Activated CD8-positive, alpha-beta memory T cell treated with anti-CD3 and anti-CD28 coated beads for 48 hours (primary cell): ENCODE data around the gene ZSWIM6.

Source experiments
- DNase-seq, 3 experiments: peaks; one replicate each; pipeline ENCODE4 v3.0.0-alpha.2; 2020; ENCODE audit warnings: low read depth in 2 of 3, low spot score in 2 of 3

The ZSWIM6 gene

GRCh38 chr5:61438298-61438970, 106.4 kb downstream of the ZSWIM6 start:
- DNase-seq: no peak

GRCh38 chr5:61440086-61440485, 108.0 kb downstream of the ZSWIM6 start:
- DNase-seq: no peak

GRCh38 chr5:61440596-61440995, 108.5 kb downstream of the ZSWIM6 start:
- DNase-seq: no peak

- no peak for DNase-seq
These were observed 109.7 kb downstream of the ZSWIM6 start for GRCh38 chr5:61441742-61442141.

GRCh38 chr5:61447780-61448495, 115.9 kb downstream of the ZSWIM6 start:
- no peak for DNase-seq

- DNase-seq: no peak
These were observed 117.9 kb downstream of the ZSWIM6 start for GRCh38 chr5:61449804-61450492.

- DNase-seq: no peak
These were observed 118.6 kb downstream of the ZSWIM6 start for GRCh38 chr5:61450493-61451279.

- DNase-seq: no peak
These were observed 123.3 kb downstream of the ZSWIM6 start for GRCh38 chr5:61455179-61456006.

GRCh38 chr5:61460471-61460870, 128.4 kb downstream of the ZSWIM6 start:
- DNase-seq: no peak

GRCh38 chr5:61461417-61461816, 129.4 kb downstream of the ZSWIM6 start:
- DNase-seq: no peak

- DNase-seq: no peak
These were observed 129.9 kb downstream of the ZSWIM6 start for GRCh38 chr5:61461926-61462325.

- no peak for DNase-seq
These were observed 131.5 kb downstream of the ZSWIM6 start for GRCh38 chr5:61463596-61463995.

- no peak for DNase-seq
These were observed 132.5 kb downstream of the ZSWIM6 start for GRCh38 chr5:61464512-61464911.

- no peak for DNase-seq
These were observed 133.0 kb downstream of the ZSWIM6 start for GRCh38 chr5:61465066-61465465.

- DNase-seq: no peak
These were observed 133.4 kb downstream of the ZSWIM6 start for GRCh38 chr5:61465496-61465895.

- DNase-seq: no peak
These were observed 134.0 kb downstream of the ZSWIM6 start for GRCh38 chr5:61466017-61466416.

GRCh38 chr5:61467766-61468482, 135.9 kb downstream of the ZSWIM6 start:
- DNase-seq: no peak

GRCh38 chr5:61468483-61468865, 136.4 kb downstream of the ZSWIM6 start:
- DNase-seq: no peak

GRCh38 chr5:61471352-61471751, 139.3 kb downstream of the ZSWIM6 start:
- DNase-seq: no peak
